GM23248 (cell line): ENCODE results near the gene DOCK10.

Experiments
- EZH2 ChIP-seq: fragments of 200-600 bp; sonication (generic); IDR thresholded peaks from 2 replicates; pipeline ENCODE4 v1.6.1; 2018; ENCODE audit warnings: antibody characterized with exemption, mild to moderate bottlenecking; ENCODE audit not compliant: insufficient read depth, poor library complexity, severe bottlenecking
- EZH2phosphoT487 ChIP-seq: fragments of 200-600 bp; sonication (generic); IDR thresholded peaks from 2 replicates; pipeline ENCODE4 v1.6.1; 2018; ENCODE audit warnings: antibody characterized with exemption, moderate library complexity, mild to moderate bottlenecking, low read depth; ENCODE audit not compliant: insufficient read depth

DNA sequence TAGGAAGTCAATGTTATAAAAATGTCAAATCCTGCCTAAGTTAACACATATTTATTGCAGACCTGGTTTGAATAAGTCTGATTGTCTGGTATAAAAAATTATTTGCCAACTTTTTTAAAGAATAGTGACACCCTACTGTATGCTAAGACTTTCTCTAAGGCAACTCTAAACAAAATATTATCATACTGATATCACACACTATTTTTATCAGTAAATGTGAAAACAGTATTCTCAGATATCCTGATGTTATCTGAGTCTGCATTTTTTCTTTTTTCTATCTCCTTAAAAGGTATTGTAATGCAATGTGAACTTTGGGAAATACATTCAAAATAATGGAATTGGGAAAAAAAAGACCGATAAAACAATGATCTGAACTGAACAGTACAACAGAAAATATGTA is 127.1 kb downstream of the DOCK10 start:
- no peak for TF ChIP-seq EZH2
- no peak for TF ChIP-seq EZH2phosphoT487
